ENCODE results near the gene GRN.

GRCh38 chr17:44374306-44375195, 29.4 kb downstream of the GRN start:
- TF ChIP-seq EZH2phosphoT487 (IDR thresholded peaks at IDR 0.05; ENCODE audit: borderline replicate concordance, low read depth) (no peak), SMC3 (IDR thresholded peaks at IDR 0.05; ENCODE audit: low read depth, low read length) (no peak), SIN3A (IDR thresholded peaks at IDR 0.05; ENCODE audit: borderline replicate concordance, low read depth, low read length) (no peak), RCOR1 (IDR thresholded peaks at IDR 0.05; ENCODE audit: low read length) (no peak), RAD21 (IDR thresholded peaks at IDR 0.05; ENCODE audit: low read length) (no peak), CTCF (IDR thresholded peaks at IDR 0.05) (no peak), NFIC (IDR thresholded peaks at IDR 0.05; ENCODE audit: borderline replicate concordance) (no peak), TEAD4 (IDR thresholded peaks at IDR 0.05; ENCODE audit: borderline replicate concordance, insufficient read depth) (no peak)

Data from SK-N-SH (cell line).